Measurements from ENCODE around the gene MPPED2. TPM values are rescaled to one million over a fixed set of nuclear protein-coding genes. Genes with fewer than 3 reads are reported as not detected.

The MPPED2 gene
- total RNA-seq, 2 donors from 2014 or later, result 1.6 to 3.1 TPM

- no peak for ATAC-seq
- 66 to 77% methylated on average over 4 of the region's 4 CpGs for WGBS, 2 donors
- DNase-seq, result no peak
- Histone ChIP-seq H3K27ac (no peak overlapping the region), H3K27me3 (no peaks in the 10 kb centered on the region), H3K4me3 (no peak overlapping the region), H3K4me1 (peaks cover 8% of the 10 kb centered on the region), H3K9me3 (no peaks in the 10 kb centered on the region), H3K36me3 (replicated peaks in 1 of 2; ENCODE audit: insufficient read depth in 1 of 2, low read depth in 2 of 2) (no peaks in the 10 kb centered on the region)
- intact Hi-C loops (cut with DNase I), result no loop called here
- TF ChIP-seq, protein P1, sequence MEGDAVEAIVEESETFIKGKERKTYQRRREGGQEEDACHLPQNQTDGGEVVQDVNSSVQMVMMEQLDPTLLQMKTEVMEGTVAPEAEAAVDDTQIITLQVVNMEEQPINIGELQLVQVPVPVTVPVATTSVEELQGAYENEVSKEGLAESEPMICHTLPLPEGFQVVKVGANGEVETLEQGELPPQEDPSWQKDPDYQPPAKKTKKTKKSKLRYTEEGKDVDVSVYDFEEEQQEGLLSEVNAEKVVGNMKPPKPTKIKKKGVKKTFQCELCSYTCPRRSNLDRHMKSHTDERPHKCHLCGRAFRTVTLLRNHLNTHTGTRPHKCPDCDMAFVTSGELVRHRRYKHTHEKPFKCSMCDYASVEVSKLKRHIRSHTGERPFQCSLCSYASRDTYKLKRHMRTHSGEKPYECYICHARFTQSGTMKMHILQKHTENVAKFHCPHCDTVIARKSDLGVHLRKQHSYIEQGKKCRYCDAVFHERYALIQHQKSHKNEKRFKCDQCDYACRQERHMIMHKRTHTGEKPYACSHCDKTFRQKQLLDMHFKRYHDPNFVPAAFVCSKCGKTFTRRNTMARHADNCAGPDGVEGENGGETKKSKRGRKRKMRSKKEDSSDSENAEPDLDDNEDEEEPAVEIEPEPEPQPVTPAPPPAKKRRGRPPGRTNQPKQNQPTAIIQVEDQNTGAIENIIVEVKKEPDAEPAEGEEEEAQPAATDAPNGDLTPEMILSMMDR (IDR thresholded peaks at IDR 0.05), result no peak
- TF ChIP-seq POLR2A (IDR thresholded peaks at IDR 0.05), result no peak
Observed at GRCh38 chr11:30580573-30580972, 5.6 kb downstream of the MPPED2 start.

DNA sequence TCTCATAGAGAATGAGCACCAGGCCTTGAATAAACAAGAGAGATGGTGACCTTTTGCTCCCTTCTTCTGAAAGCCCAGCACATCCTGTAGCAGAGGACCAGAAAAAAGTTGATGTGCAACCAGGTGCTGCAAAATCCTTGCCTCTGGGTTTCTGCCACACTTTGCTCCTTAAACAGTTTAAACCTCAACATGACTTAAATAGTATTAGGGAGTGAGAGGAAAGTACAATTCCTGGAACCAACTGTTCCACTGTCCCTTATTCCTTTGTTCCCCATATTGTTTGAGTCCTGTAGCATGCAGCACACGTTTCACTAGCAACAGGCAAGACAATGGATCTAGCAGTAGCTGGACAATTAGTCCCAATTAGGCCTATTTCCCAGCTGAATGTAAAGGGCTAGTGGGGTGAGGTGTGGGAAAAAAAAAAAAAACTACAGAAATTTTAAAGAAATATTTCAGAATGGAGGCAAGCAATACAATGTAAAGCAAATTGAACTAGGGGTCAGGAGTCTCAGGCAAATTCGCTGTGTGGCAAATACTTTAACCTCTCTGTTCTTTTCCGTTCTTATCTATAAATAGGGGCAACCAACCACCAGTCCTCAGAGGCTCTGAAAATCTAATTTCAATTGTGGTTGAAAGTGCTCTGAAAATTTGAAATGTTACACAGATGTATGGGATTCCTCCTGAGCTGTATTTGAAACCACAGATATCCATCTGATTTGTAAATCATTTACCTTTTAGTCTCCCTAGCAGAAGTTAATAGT is 6.6 kb downstream of the MPPED2 start:
- TF ChIP-seq, protein P1 (IDR thresholded peaks at IDR 0.05), result no peak
- no peak for TF ChIP-seq POLR2A (IDR thresholded peaks at IDR 0.05)
- Histone ChIP-seq H3K27me3 (no peaks in the 10 kb centered on the region), H3K27ac (no peak overlapping the region), H3K36me3 (replicated peaks in 1 of 2; ENCODE audit: insufficient read depth in 1 of 2, low read depth in 2 of 2) (no peaks in the 10 kb centered on the region), H3K9me3 (no peaks in the 10 kb centered on the region), H3K4me1 (peaks cover 4% of the 10 kb centered on the region), H3K4me3 (no peak overlapping the region)
- no peak for ATAC-seq
- intact Hi-C loops (cut with DNase I), result no loop called here
- 69 to 78% methylated on average over 3 of the region's 3 CpGs for WGBS, 2 donors
- no peak for DNase-seq

DNA sequence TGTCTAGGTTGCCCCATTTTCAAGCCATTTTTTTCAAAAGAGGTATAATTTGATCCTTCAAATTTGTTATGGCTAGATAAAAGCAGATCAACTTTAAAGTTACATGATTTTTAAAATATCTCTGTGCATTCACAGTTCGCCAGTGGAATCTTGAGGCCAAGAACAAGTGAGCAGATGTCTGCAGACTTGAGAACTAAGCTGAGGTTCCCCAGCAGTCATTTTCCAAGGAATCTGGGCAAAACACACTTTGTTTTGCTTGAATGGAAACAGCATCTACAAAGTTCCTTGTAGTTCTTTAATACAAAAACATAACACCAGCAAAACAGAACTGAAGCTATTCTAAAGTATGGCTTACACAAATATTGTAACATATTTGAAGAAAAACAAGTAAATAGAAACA is 7.7 kb downstream of the MPPED2 start:
- ATAC-seq (no peak), DNase-seq (no peak)
- WGBS, 2 donors, result 85 to 88% methylated on average over 1 of the region's 1 CpG
- TF ChIP-seq, protein P1 (IDR thresholded peaks at IDR 0.05), result no peak
- no peaks in the 10 kb centered on the region for H3K36me3 ChIP-seq (replicated peaks in 1 of 2; ENCODE audit: insufficient read depth in 1 of 2, low read depth in 2 of 2)
- no peaks in the 10 kb centered on the region for H3K4me1 ChIP-seq
- no peak overlapping the region for H3K27ac ChIP-seq
- no peak overlapping the region for H3K4me3 ChIP-seq
- H3K9me3 ChIP-seq, result no peaks in the 10 kb centered on the region
- H3K27me3 ChIP-seq, result no peaks in the 10 kb centered on the region
- intact Hi-C loops (cut with DNase I), result no loop called here

GRCh38 chr11:30573951-30574350 is 12.2 kb downstream of the MPPED2 start:
- ATAC-seq (no peak), DNase-seq (no peak)
- TF ChIP-seq, protein P1 (IDR thresholded peaks at IDR 0.05), result no peak
- TF ChIP-seq POLR2A (IDR thresholded peaks at IDR 0.05), result no peak
- H3K9me3 ChIP-seq, result no peaks in the 10 kb centered on the region
- no peaks in the 10 kb centered on the region for H3K27me3 ChIP-seq
- no peak overlapping the region for H3K27ac ChIP-seq
- 92 to 96% methylated on average over 2 of the region's 2 CpGs for WGBS, 2 donors
- H3K4me3 ChIP-seq, result no peak overlapping the region
- intact Hi-C loops (cut with DNase I), result no loop called here
- H3K4me1 ChIP-seq, result no peaks in the 10 kb centered on the region
- H3K36me3 ChIP-seq (replicated peaks in 1 of 2; ENCODE audit: insufficient read depth in 1 of 2, low read depth in 2 of 2), result no peaks in the 10 kb centered on the region

- WGBS, 2 donors, result 47 to 67% methylated on average over 8 of the region's 8 CpGs
Observed at GRCh38 chr11:30568931-30569330, 17.2 kb downstream of the MPPED2 start.

More at GRCh38 chr11:30568931-30569330, 17.2 kb downstream of the MPPED2 start:
- no peak for TF ChIP-seq POLR2A (IDR thresholded peaks at IDR 0.05)
- TF ChIP-seq, protein P1 (IDR thresholded peaks at IDR 0.05), result peak in 1 of 7 experiments; percentile 6
- Histone ChIP-seq H3K36me3 (replicated peaks in 1 of 2; ENCODE audit: insufficient read depth in 1 of 2, low read depth in 2 of 2) (no peaks in the 10 kb centered on the region), H3K4me3 (no peak overlapping the region), H3K9me3 (no peaks in the 10 kb centered on the region), H3K27ac (no peak overlapping the region), H3K27me3 (no peaks in the 10 kb centered on the region), H3K4me1 (no peaks in the 10 kb centered on the region)
- intact Hi-C loops (cut with DNase I), result no loop called here
- ATAC-seq (no peak), DNase-seq (no peak)
